SH-SY5Y (cell line): ENCODE measurements around the gene FLRT1.

Experiments
- GATA2 ChIP-seq: IDR thresholded peaks from 2 replicates; pipeline ENCODE4 v1.6.1; 2011; ENCODE audit warnings: mild to moderate bottlenecking, low read depth, low read length
- GATA3 ChIP-seq: IDR thresholded peaks from 2 replicates; pipeline ENCODE4 v1.6.1; 2011; ENCODE audit warnings: low read depth, mild to moderate bottlenecking, low read length, moderate library complexity

Gene FLRT1

DNA sequence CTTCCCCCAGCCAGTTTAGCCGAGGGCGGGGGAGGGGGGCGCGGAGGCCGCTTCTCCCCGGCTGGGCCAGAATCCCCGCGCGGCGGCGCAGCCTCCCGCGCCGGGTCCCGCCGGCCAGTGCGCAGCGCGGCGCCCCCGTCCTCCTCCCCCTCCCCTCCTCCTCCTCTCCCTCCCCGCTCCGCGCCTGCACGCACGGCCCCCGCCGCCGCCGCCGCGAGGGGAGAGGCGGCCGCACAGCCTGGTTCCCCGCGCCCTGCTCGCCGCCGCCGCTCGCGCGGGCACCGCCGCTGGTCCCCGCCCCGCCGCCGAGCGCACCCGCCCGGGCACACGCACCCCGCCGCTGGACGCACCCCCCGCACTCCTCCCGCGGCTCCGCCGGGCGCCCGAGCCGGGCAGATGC, at the start of gene FLRT1:
FLRT1 (plus strand) TSS at position 356 of the 400 bp plus-strand sequence. CDS start 80,337 bp downstream, outside the sequence.
- TF ChIP-seq GATA2 (no peak), GATA3 (no peak)

- TF ChIP-seq GATA3 = no peak
- no peak for TF ChIP-seq GATA2
Observed at GRCh38 chr11:63986156-63986931, 49.4 kb upstream of the FLRT1 start, which contains the start of gene OTUB1. Gene OTUB1 (plus strand): TSS chr11:63986438. CDS start chr11:63986457, 19 bp downstream.

DNA sequence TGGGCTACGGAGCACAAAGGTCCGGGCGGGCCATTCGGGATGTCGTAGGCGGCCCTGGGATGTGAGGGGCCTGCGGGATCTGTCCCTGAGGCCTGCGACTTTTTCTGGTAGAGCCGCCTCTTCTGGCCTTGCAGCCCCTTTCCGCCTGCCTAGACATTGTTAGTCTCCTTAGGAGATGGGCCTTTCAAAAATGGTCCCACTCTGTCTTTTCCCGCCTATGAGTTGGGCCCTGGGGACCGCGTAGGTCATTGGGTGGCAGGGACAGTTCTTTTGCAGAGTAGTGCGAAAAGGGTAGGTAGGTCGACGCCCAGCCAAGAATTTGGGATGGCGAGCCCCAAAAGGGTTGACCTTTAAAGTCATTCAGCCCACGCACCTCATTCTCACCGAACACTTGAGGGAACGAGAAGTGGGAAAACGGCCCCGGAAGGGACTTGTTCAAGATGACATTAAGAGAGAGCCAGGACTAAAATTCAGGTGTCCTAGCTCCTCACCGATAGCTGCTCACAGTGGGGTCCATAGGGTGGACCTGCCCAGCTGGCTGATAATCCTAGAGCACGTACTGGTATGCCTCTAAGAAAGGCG, 48.7 kb upstream of the FLRT1 start:
- TF ChIP-seq GATA3 (no peak), GATA2 (no peak)

DNA sequence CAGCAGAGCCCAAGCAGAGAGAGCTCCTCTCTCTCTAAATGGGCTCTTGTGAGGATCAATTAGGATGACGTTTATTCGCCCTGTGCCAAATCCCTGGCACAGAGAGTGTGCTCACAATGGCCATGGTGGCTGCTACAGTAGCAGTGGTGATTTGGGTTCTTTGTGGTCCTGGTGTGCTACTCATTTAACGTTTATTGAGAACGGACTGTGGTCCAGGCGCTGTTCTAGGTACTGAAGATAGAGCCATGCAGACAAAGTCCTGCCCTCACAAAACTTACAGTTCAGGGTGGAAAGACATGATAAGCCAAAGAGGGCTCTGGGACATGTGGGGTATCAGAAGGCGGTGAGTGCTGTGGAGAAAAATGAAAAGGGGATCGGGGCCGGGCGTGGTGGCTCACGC, 44.2 kb upstream of the FLRT1 start:
- TF ChIP-seq GATA2 (no peak), GATA3 (no peak)

- TF ChIP-seq GATA3 = no peak
Observed at GRCh38 chr11:63993100-63993499, 42.6 kb upstream of the FLRT1 start.

GRCh38 chr11:63993993-63994392, 41.7 kb upstream of the FLRT1 start:
- TF ChIP-seq GATA2 (no peak), GATA3 (no peak)

GRCh38 chr11:63996512-63996911, 39.2 kb upstream of the FLRT1 start:
- TF ChIP-seq GATA3 (no peak), GATA2 (no peak)

DNA sequence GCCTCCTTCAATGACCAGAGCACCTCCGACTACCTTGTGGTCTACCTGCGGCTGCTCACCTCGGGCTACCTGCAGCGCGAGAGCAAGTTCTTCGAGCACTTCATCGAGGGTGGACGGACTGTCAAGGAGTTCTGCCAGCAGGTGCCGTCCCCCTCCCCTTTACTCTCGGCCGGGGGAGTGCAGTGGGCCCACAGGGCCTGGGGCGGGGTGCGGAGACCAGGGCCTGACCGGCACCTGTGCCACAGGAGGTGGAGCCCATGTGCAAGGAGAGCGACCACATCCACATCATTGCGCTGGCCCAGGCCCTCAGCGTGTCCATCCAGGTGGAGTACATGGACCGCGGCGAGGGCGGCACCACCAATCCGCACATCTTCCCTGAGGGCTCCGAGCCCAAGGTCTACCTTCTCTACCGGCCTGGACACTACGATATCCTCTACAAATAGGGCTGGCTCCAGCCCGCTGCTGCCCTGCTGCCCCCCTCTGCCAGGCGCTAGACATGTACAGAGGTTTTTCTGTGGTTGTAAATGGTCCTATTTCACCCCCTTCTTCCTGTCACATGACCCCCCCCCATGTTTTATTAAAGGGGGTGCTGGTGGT, 38.5 kb upstream of the FLRT1 start:
- TF ChIP-seq GATA2 (no peak), GATA3 (no peak)

DNA sequence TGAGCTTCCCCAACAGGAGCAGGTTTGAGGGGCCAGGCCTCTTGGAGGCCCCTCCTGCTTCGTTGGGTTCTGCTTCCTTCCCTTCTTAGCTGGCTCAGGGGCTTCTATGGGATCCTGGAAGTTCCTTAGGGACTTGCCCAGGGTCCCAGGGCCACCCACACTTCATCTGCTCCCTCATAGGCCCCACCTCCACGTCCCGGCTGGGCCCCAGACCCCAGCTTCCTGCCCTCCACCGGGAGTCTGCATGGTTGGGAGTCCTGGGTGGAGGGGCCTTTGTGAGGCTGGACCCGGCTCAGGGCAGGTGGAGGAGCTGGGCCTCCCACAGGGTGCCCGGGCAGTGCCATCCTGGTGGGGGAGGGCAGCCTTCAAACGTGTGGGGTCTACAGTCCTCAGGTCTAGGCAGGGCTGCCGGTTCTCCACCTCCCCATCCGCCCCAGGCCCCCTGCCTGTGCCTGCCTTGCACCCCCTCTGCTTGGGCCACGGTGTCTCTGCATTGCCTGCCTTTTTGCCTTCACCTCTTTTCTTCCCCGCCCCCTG, 37.9 kb upstream of the FLRT1 start:
- TF ChIP-seq GATA2 (no peak), GATA3 (no peak)

GRCh38 chr11:63998558-63999348, 37.0 kb upstream of the FLRT1 start:
- TF ChIP-seq GATA2 = no peak
- TF ChIP-seq GATA3 = no peak

DNA sequence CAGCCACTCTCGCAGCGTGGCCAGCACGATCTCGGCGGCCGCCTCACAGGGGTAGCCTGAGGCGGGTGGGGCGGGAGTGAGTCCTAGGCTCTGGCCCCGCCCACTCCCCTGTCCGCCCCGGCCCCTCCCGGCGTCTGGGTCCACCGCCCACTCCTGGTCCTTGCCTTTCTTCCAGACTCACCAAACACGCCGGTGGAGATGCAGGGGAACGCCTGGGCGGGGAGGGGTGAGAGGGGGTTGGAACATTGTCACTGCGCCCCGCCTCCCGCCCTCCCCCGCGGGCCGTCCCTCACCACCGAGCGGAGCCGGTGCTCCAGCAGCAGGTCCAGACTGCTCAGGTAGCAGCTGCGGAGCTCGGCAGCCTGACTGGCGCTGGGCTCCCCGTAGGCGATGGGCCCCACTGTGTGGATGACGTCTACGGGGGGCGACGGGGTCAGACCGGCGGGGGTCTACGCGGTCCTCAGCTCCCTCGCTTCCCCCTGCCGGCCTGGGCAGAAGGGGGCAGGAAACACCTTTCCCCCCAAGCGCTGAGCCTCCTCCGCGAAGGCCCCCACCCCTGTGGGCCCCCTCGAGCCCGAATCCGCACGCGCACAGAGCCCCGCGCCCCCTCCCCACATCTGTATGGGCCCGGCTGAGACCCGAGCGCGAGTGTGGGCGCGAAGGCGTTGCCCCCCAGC, 36.2 kb upstream of the FLRT1 start:
- TF ChIP-seq GATA2 = no peak
- TF ChIP-seq GATA3 = no peak

DNA sequence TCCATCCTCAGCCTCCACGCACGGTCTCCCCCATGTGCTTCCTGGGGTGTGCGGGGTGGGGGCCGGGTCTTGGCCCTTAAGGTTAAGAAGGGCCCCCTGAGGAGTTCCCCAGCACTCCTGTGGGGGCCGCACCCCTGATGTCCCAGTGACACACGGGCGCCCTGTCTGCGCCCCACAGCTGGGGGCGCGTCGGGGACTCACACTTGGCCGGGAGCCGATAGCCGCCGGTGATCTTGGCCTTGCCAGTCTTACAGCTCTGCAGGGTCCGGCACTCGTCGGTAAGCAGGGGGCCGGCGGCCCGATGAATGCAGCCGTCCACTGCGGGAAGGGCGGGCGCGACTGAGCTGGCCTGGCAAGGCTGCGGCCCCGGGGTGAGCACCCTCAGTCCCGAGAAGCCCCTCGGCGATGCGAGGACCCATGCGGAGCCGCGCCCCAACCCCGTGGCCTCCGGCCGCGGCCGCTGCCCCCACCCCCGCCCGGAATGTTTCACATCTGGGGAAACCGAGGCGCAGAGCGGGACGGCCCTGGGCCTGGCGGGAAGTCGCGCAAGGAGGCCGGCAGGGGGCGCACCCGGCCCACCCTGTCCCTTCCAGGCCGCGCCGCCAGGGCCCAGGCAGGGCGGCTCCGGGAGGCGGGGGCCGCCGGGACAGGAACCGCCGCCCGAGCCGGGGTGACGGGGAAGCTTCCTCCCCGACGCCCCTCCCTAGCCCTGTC, 35.5 kb upstream of the FLRT1 start:
- no peak for TF ChIP-seq GATA3
- no peak for TF ChIP-seq GATA2

DNA sequence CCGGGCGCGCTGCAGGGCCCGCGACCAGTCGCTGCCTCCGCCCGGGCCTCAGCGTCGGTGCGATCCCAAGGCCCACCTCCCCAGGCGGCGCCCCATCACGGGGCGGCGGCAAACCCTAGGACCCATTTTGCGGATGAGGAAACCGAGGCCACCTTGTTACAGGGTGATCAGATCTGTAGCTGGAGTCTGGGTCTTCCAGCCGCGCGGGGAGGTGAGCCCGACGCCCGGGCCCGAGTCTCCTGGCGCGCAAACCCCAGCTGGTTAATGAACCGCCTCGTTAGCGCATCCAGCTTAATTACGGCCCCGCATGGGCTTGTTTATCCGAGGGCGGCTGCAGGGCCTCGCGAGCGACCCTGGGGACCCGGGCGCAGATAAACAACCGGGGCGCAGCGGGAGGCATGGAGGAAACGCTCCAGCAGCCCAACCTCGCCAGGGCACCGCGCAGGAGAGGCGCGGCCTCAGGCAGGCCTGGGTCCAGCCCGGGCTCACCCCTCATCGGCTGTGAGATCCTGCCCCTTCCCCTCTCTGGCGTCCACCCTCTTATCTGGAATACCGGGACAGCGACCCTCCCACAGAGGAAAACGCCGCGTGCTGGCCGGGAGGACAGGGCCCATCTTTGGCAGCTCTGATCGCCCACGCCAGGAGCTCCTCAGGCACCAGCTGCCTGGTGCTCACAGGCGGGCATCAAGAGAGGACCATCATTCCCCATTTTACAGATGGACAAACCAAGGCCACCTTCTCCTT, 34.8 kb upstream of the FLRT1 start:
- no peak for TF ChIP-seq GATA3
- no peak for TF ChIP-seq GATA2
